ENCODE data around the gene WNT9B.

DNA sequence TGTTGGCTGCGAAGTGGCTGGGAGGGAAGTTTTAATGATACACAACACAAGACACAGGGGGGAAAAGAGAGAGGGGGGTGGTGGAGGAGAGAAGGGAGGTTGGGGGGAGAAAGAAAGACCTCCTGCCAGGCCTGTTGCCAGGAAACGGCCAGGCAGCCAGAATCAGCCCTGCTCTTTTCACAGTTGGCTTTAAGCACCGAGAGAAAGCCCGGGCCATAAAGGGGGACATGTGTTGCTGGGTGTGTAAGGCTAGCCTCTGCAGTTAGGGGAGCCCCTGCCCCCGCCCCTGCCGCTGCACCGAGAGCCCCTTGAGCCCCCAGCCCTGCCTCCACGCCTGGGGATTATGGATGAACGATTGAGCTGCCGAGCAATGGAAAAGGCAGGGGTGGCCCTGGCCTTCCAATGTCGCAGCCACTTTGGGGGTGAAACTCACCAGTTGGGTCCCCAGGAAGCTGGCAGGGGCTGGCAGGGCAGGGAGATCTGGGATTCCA, 19.0 kb upstream of the WNT9B start:
- TF ChIP-seq, protein P1, sequence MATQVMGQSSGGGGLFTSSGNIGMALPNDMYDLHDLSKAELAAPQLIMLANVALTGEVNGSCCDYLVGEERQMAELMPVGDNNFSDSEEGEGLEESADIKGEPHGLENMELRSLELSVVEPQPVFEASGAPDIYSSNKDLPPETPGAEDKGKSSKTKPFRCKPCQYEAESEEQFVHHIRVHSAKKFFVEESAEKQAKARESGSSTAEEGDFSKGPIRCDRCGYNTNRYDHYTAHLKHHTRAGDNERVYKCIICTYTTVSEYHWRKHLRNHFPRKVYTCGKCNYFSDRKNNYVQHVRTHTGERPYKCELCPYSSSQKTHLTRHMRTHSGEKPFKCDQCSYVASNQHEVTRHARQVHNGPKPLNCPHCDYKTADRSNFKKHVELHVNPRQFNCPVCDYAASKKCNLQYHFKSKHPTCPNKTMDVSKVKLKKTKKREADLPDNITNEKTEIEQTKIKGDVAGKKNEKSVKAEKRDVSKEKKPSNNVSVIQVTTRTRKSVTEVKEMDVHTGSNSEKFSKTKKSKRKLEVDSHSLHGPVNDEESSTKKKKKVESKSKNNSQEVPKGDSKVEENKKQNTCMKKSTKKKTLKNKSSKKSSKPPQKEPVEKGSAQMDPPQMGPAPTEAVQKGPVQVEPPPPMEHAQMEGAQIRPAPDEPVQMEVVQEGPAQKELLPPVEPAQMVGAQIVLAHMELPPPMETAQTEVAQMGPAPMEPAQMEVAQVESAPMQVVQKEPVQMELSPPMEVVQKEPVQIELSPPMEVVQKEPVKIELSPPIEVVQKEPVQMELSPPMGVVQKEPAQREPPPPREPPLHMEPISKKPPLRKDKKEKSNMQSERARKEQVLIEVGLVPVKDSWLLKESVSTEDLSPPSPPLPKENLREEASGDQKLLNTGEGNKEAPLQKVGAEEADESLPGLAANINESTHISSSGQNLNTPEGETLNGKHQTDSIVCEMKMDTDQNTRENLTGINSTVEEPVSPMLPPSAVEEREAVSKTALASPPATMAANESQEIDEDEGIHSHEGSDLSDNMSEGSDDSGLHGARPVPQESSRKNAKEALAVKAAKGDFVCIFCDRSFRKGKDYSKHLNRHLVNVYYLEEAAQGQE (IDR thresholded peaks at IDR 0.05; ENCODE audit: insufficient replicate concordance, low read depth): no peak
- TF ChIP-seq POLR2AphosphoS5 (IDR thresholded peaks at IDR 0.05; ENCODE audit: low read depth): no peak

Measured in HL-60 (cell line).